ENCODE results near the gene RPL29. TPM values are rescaled to one million over a fixed set of nuclear protein-coding genes. Genes with fewer than 3 reads are reported as not detected.

Gene RPL29
- total RNA-seq, 2 donors from 2014 or later: 657 to 687 TPM

Other genes starting within 250 kb of the RPL29 start
- not detected for gene IQCF6, start 216.7 kb downstream of the RPL29 start, total RNA-seq
- not detected for gene IQCF2, start 134.3 kb downstream of the RPL29 start, total RNA-seq
- gene IQCF5, start 120.3 kb downstream of the RPL29 start, total RNA-seq: not detected
- not detected for gene IQCF1, start 92.5 kb downstream of the RPL29 start, total RNA-seq
- gene RRP9, start 54.0 kb downstream of the RPL29 start, total RNA-seq: 10 to 100 TPM; 13.4 to 14.9 TPM
- gene PARP3, start 53.5 kb downstream of the RPL29 start, total RNA-seq: 10 to 100 TPM; 16.5 to 22.3 TPM
- gene GPR62, start 40.5 kb downstream of the RPL29 start, total RNA-seq: not detected
- gene PCBP4, start 28.4 kb downstream of the RPL29 start, total RNA-seq: 10 to 100 TPM; 48.9 to 53.2 TPM
- 10 to 100 TPM; 21.0 to 32.7 TPM for gene ABHD14B, start 21.8 kb downstream of the RPL29 start, total RNA-seq
- 10 to 100 TPM in 1 of 2 donors, 1 to 10 TPM in 1; 8.4 to 18.6 TPM for gene ABHD14A, start 20.8 kb downstream of the RPL29 start, total RNA-seq
- 10 to 100 TPM; 11.8 to 12.3 TPM for gene ACY1, start 12.4 kb downstream of the RPL29 start, total RNA-seq
- 10 to 100 TPM; 29.9 to 36.4 TPM for gene DUSP7, start 60.7 kb upstream of the RPL29 start, total RNA-seq
- gene POC1A, start 158.5 kb upstream of the RPL29 start, total RNA-seq: 1 to 10 TPM; 1.7 to 1.9 TPM
- gene ALAS1, start 202.3 kb upstream of the RPL29 start, total RNA-seq: 10 to 100 TPM; 28.5 to 31.4 TPM
- gene TLR9, start 229.8 kb upstream of the RPL29 start, total RNA-seq: under 1 TPM; 0.46 to 0.52 TPM
- gene TWF2, start 243.3 kb upstream of the RPL29 start, total RNA-seq: 10 to 100 TPM; 40.0 to 51.0 TPM
- 10 to 100 TPM; 21.1 to 28.8 TPM for gene PPM1M, start 249.9 kb upstream of the RPL29 start, total RNA-seq

Data from posterior vena cava (tissue), 2 donors.